Measurements from ENCODE around the gene MANEAL. TPM values are rescaled to one million over a fixed set of nuclear protein-coding genes. Genes with fewer than 3 reads are reported as not detected.

Gene MANEAL
- total RNA-seq, 1 donor from 2014 or later: 23.8 TPM

GRCh38 chr1:37761416-37762095 lies 32.1 kb upstream of the MANEAL start:
- Mint-ChIP-seq H3K36me3 (ENCODE audit: insufficient read depth) (no peaks in the 10 kb centered on the region), H3K9me3 (ENCODE audit: low read depth) (no peaks in the 10 kb centered on the region), H3K4me3 (ENCODE audit: low read depth) (no peak overlapping the region), H3K4me1 (ENCODE audit: low read depth) (no peaks in the 10 kb centered on the region), H3K27ac (no peak overlapping the region), H3K27me3 (peaks cover 54% of the 10 kb centered on the region)
- no peak for DNase-seq (ENCODE audit: low spot score, unreplicated experiment)
- TF ChIP-seq CTCF (IDR thresholded peaks at IDR 0.05; ENCODE audit: unreplicated experiment): no peak

GRCh38 chr1:37762516-37762915 lies 31.1 kb upstream of the MANEAL start:
- no peak overlapping the region for H3K27ac Mint-ChIP-seq
- no peak for DNase-seq (ENCODE audit: low spot score, unreplicated experiment)
- H3K4me3 Mint-ChIP-seq (ENCODE audit: low read depth): no peak overlapping the region
- H3K9me3 Mint-ChIP-seq (ENCODE audit: low read depth): no peaks in the 10 kb centered on the region
- no peak for TF ChIP-seq CTCF (IDR thresholded peaks at IDR 0.05; ENCODE audit: unreplicated experiment)
- H3K27me3 Mint-ChIP-seq: peaks cover 64% of the 10 kb centered on the region
- no peaks in the 10 kb centered on the region for H3K4me1 Mint-ChIP-seq (ENCODE audit: low read depth)
- no peaks in the 10 kb centered on the region for H3K36me3 Mint-ChIP-seq (ENCODE audit: insufficient read depth)

GRCh38 chr1:37763791-37764413 lies 29.7 kb upstream of the MANEAL start:
- no peaks in the 10 kb centered on the region for H3K36me3 Mint-ChIP-seq (ENCODE audit: insufficient read depth)
- no peak for TF ChIP-seq CTCF (IDR thresholded peaks at IDR 0.05; ENCODE audit: unreplicated experiment)
- no peaks in the 10 kb centered on the region for H3K9me3 Mint-ChIP-seq (ENCODE audit: low read depth)
- H3K4me3 Mint-ChIP-seq (ENCODE audit: low read depth): no peak overlapping the region
- H3K27me3 Mint-ChIP-seq: peaks cover 78% of the 10 kb centered on the region
- no peak for DNase-seq (ENCODE audit: low spot score, unreplicated experiment)
- H3K27ac Mint-ChIP-seq: no peak overlapping the region
- H3K4me1 Mint-ChIP-seq (ENCODE audit: low read depth): no peaks in the 10 kb centered on the region

- Mint-ChIP-seq H3K4me3 (ENCODE audit: low read depth) (no peak overlapping the region), H3K27me3 (peaks cover 83% of the 10 kb centered on the region), H3K9me3 (ENCODE audit: low read depth) (no peaks in the 10 kb centered on the region), H3K4me1 (ENCODE audit: low read depth) (no peaks in the 10 kb centered on the region), H3K36me3 (ENCODE audit: insufficient read depth) (no peaks in the 10 kb centered on the region), H3K27ac (no peak overlapping the region)
- no peak for TF ChIP-seq CTCF (IDR thresholded peaks at IDR 0.05; ENCODE audit: unreplicated experiment)
- DNase-seq (ENCODE audit: low spot score, unreplicated experiment): peak; percentile 78
Measured at GRCh38 chr1:37764414-37764825, 29.2 kb upstream of the MANEAL start.

GRCh38 chr1:37764888-37765441 lies 28.7 kb upstream of the MANEAL start, which contains the start of gene EPHA10:
Gene EPHA10, minus strand, starts transcription at chr1:37765120. Its CDS starts 54 bp downstream, at chr1:37765066.
- Mint-ChIP-seq H3K36me3 (ENCODE audit: insufficient read depth) (no peaks in the 10 kb centered on the region), H3K4me1 (ENCODE audit: low read depth) (no peaks in the 10 kb centered on the region), H3K4me3 (ENCODE audit: low read depth) (no peak within 1 kb of the TSS), H3K27ac (no peak within 1 kb of the TSS), H3K27me3 (peaks cover 87% of the 10 kb centered on the region), H3K9me3 (ENCODE audit: low read depth) (no peaks in the 10 kb centered on the region)
- no peak for TF ChIP-seq CTCF (IDR thresholded peaks at IDR 0.05; ENCODE audit: unreplicated experiment)
- no peak for DNase-seq (ENCODE audit: low spot score, unreplicated experiment)
